SHP77 (cell line): ENCODE data around the gene PNCK.
"Not testable (repeated sequence)": the region's sequence is repeated elsewhere in the genome, so short reads cannot be mapped to it uniquely, and the experiment has no call there.

Experiments used
- DNase-seq, 2 experiments: peaks; one replicate each; lab custom pipeline; 2025; lab: John Stamatoyannopoulos, UW

The PNCK gene

GRCh38 chrX:153699210-153699783 lies 25.7 kb upstream of the PNCK start:
- DNase-seq = not testable (repeated sequence)

- no peak for DNase-seq
These were observed 24.6 kb upstream of the PNCK start for GRCh38 chrX:153697924-153698865.

- DNase-seq = not testable (repeated sequence)
These were observed 23.5 kb upstream of the PNCK start for GRCh38 chrX:153696986-153697722.

GRCh38 chrX:153696538-153696937 lies 22.9 kb upstream of the PNCK start:
- DNase-seq = not testable (repeated sequence)

DNA sequence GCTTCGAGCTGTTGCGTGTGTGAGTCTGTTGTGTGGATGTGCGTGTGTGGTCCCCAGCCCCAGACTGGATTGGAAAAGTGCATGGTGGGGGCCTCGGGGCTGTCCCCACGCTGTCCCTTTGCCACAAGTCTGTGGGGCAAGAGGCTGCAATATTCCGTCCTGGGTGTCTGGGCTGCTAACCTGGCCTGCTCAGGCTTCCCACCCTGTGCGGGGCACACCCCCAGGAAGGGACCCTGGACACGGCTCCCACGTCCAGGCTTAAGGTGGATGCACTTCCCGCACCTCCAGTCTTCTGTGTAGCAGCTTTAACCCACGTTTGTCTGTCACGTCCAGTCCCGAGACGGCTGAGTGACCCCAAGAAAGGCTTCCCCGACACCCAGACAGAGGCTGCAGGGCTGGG lies 22.5 kb upstream of the PNCK start:
- no peak for DNase-seq

DNA sequence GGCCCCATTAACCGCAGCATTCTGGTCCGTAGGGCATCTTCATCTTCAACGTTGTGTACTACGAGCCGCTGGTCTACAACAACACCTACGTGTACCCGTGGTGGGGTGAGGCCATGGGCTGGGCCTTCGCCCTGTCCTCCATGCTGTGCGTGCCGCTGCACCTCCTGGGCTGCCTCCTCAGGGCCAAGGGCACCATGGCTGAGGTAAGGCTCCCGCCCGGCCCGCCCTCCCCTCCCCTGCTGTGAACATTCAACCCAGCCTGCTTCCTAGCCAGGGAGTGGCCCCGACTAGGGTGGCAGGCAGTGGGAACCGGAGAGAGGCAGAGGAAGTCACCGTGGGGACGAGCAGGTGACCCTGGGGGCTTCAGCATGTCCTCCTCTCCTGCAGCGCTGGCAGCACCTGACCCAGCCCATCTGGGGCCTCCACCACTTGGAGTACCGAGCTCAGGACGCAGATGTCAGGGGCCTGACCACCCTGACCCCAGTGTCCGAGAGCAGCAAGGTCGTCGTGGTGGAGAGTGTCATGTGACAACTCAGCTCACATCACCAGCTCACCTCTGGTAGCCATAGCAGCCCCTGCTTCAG lies 21.2 kb upstream of the PNCK start:
- DNase-seq = no peak

- not testable (repeated sequence) for DNase-seq
These were observed 20.6 kb upstream of the PNCK start for GRCh38 chrX:153694256-153694655.

DNA sequence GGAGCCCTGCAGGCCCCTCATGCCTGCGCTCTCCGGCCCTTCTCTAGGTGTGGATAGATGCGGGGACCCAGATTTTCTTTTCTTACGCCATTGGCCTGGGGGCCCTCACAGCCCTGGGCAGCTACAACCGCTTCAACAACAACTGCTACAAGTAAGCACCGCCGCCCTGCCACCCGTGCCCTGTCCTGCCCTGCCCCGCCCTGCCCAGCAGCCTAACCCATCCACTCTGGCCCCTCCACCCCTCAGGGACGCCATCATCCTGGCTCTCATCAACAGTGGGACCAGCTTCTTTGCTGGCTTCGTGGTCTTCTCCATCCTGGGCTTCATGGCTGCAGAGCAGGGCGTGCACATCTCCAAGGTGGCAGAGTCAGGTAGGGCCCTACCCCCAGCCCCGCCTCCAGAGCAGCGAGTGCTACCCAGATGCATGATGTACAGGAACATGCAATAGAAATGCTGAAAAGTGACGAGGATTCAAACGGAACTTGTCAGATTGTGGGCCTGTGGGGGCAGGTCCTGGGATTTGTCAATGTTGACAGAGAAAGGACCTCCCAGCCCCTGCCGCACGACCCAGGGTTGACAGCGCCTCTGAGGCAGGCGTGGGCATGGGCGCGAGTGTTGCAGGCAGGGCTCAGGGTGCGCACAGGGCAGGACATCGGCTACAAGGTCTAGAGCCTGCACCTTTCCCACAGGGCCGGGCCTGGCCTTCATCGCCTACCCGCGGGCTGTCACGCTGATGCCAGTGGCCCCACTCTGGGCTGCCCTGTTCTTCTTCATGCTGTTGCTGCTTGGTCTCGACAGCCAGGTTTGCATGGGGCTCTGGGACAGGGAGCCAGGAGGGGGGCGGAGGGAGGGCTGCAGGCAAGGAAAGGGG lies 19.8 kb upstream of the PNCK start:
- DNase-seq = no peak

DNA sequence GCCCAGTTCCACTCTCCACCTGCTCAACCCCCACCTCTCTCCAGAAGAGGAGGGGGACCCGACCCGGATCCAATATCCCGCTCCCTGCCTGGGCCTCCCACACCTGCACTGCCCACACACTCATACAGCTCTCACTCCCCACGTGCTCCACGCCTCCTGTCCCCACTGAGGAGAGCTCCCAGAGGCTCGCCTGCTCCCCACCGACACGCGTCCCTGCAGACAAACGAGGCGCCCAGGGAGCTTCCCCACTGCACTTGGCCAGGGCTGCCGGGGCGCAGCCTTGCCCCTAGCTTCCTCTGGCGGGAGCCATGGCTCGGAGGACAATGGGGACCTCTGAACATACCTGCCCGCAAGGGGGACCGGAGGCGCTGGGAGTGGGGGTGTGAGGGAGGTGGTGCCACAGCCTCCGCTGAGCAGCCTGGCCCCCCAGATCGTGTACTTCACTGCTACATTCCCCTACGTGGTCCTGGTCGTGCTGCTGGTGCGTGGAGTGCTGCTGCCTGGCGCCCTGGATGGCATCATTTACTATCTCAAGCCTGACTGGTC lies 19.1 kb upstream of the PNCK start:
- DNase-seq = no peak

- DNase-seq = no peak
These were observed 18.4 kb upstream of the PNCK start for GRCh38 chrX:153692003-153692402.

GRCh38 chrX:153691032-153691827 lies 17.6 kb upstream of the PNCK start:
- not testable (repeated sequence) for DNase-seq

GRCh38 chrX:153690466-153690865 lies 16.9 kb upstream of the PNCK start:
- no peak for DNase-seq

DNA sequence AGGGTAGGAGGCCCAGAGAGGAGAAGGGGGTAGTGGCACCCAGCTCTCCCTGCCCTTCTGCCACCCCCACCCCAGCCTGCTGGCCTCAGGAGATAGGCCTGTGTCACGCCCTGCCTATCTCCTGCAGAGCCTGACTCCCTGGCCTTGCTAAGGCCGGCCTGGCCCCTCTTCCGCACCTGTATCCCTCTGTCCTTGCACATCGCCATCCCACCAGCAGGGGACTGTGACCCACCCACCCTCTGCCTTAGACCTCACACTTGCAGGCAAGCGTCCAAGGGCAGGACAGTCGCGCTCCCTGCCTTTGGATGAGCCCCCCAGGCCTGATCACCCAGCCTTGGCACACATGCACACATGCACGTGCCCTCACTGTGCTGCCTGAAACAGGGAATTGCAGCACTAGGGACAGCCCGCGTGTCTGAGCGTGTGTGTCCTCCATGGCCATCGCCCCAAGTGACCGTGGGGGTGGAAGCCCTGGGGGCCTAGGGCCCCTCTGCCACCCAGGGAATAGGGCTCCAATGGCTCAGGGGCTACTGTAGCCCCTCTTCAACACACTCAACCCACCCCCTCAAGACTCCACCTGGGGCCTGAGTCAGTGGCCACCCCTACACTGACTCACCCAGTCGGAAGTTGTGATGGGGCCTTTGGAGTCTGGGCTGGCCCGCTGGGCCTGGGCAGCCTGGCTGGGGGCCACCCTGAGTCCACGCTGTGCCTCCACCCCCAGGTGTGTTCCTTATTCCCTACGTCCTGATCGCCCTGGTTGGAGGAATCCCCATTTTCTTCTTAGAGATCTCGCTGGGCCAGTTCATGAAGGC lies 16.2 kb upstream of the PNCK start:
- DNase-seq = no peak

DNA sequence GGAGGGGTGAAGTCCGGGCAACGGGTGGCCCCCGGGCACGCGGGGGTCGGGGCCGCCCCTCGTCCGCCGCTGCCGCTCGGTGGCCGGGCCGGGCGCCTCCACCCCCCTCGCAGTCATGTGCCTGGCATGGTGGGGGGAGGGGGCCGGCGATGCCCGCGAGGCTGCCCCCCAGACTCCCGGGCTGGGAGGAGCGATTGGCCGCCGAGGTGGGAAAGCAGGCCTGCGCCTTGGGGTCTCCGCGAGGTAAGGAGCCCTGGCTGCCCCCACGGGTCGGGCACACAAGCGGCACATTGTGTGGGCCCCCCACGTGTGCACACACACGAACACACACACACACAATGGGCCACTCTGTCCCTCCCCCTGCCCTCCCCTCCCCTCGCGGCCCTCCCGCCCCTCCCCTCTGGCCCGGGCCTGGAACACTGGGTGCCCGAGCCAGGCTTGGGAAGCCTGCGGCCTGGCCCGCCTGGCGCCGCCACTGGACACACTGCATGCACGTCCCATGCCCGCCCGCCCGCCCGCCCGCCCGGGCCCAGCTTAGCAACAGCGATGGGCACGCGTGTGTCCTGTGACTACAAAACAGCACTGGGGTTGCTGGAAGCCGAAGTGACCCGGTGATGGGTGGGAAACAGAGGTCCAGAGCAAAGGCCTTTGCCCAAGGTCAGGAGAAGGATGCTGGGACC lies 15.4 kb upstream of the PNCK start:
- DNase-seq = no peak

DNA sequence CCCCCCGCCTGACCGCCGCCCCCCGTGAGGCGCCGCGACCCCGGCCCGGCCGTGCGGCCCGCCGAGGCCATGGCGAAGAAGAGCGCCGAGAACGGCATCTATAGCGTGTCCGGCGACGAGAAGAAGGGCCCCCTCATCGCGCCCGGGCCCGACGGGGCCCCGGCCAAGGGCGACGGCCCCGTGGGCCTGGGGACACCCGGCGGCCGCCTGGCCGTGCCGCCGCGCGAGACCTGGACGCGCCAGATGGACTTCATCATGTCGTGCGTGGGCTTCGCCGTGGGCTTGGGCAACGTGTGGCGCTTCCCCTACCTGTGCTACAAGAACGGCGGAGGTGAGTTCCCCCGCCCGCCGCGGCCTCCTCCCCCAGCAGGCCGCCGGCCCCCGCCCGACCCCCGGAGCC lies 14.9 kb upstream of the PNCK start:
- DNase-seq = no peak

GRCh38 chrX:153688071-153688470 lies 14.5 kb upstream of the PNCK start:
- peak in 1 of 2 experiments; percentile 2 for DNase-seq

- DNase-seq = peak in 1 of 2 experiments; percentile 4
These were observed 13.8 kb upstream of the PNCK start, which contains the start of gene SLC6A8 for GRCh38 chrX:153687121-153688039. TSS of gene SLC6A8 (plus strand) at chrX:153687926. CDS start at chrX:153688575, 649 bp downstream.
